Measurements from ENCODE around the gene RNU6-1.

GRCh38 chr15:67865331-67865730 lies 25.5 kb upstream of the RNU6-1 start:
- TF ChIP-seq EZH2 (IDR thresholded peaks at IDR 0.05; ENCODE audit: borderline replicate concordance, low read length) (no peak), CTCF (IDR thresholded peaks at IDR 0.05; ENCODE audit: low read length) (no peak)

All from OCI-LY1 (cell line).